GM10266 (cell line): ENCODE results near the gene SUSD4.

Experiments
- DNase-seq: peaks from one replicate; pipeline ENCODE4 v3.0.0; 2012; ENCODE audit errors: extremely low spot score
- CTCF ChIP-seq: IDR thresholded peaks from 2 replicates; pipeline ENCODE4 v1.5.1; 2012; ENCODE audit warnings: mild to moderate bottlenecking, low read depth; ENCODE audit not compliant: control insufficient read depth, insufficient read depth; ENCODE audit errors: missing control alignments

The SUSD4 gene

GRCh38 chr1:223207293-223208066 is 156.5 kb downstream of the SUSD4 start:
- no peak for TF ChIP-seq CTCF
- no peak for DNase-seq

- DNase-seq, result no peak
- TF ChIP-seq CTCF, result no peak
Measured at GRCh38 chr1:223204424-223204823, 159.6 kb downstream of the SUSD4 start.

GRCh38 chr1:223203694-223204093 is 160.3 kb downstream of the SUSD4 start:
- TF ChIP-seq CTCF, result no peak
- DNase-seq, result no peak

GRCh38 chr1:223203034-223203408 is 161.0 kb downstream of the SUSD4 start:
- no peak for DNase-seq
- no peak for TF ChIP-seq CTCF

- no peak for TF ChIP-seq CTCF
- no peak for DNase-seq
Measured at GRCh38 chr1:223202376-223203033, 161.5 kb downstream of the SUSD4 start.

GRCh38 chr1:223201967-223202366 is 162.0 kb downstream of the SUSD4 start:
- no peak for TF ChIP-seq CTCF

GRCh38 chr1:223200903-223201302 is 163.1 kb downstream of the SUSD4 start:
- TF ChIP-seq CTCF, result no peak
- DNase-seq, result no peak

More at GRCh38 chr1:223201967-223202366, 162.0 kb downstream of the SUSD4 start:
- DNase-seq, result no peak
